ENCODE measurements around the gene SHISA7.

SHISA7 gene

DNA sequence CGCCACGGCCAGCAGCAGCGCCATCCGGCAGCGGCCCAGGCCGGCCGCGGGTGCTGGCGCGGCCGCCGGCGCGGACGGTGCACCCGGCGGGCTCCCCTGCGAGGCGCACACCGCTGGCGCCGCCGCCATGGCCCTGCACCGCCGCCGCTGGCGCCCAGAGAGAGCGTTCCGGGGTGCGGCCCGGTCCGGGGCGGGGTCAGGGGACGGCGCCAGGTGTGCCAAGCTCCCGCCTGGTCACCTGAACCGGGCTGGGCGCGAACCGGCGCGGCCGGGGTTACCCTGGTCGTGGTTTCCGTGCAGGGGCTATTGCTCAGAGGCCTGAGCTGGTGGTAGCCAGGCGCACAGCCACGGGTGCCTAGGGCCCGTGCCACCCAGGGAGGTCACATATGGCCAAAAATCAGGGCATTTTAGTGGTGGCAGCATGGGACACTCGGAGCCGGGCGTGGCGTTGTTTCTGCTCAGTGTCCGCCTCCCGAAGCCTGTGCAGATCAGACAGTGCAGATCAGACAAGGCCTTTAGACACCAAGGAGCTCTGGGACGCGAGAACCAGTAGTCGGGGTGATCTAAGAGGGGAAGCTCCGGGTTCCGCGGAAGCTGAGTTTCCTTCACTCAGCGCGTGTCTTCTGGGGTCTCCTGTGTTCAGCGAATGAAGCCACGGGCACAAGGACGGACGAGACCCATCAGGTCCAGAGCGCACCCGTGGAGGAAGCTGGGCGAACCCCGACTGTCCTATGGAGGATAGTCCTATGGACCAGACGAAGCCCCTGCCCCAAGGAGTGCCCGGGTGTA, 58.8 kb downstream of the SHISA7 start, which contains the start of gene TMEM238:
Gene TMEM238 (minus strand): TSS at position 162 of the 789 bp plus-strand sequence. CDS start 33 bp downstream, at position 129.
- TF ChIP-seq ZNF473 (tag by site-specific recombination; IDR thresholded peaks at IDR 0.05) (no peak), ZNF16 (tag by site-specific recombination; IDR thresholded peaks at IDR 0.05; ENCODE audit: low read depth) (no peak), ZNF626 (tag by site-specific recombination; IDR thresholded peaks at IDR 0.05) (no peak), ZNF426 (tag by site-specific recombination; IDR thresholded peaks at IDR 0.05) (no peak), ZNF324 (tag by site-specific recombination; IDR thresholded peaks at IDR 0.05) (no peak), OVOL3 (tag by site-specific recombination; IDR thresholded peaks at IDR 0.05) (no peak), ZNF76 (tag by site-specific recombination; IDR thresholded peaks at IDR 0.05; ENCODE audit: borderline replicate concordance, low read depth) (no peak), GLIS2 (tag by site-specific recombination; IDR thresholded peaks at IDR 0.05) (no peak), ZNF311 (tag by site-specific recombination; IDR thresholded peaks at IDR 0.05; ENCODE audit: borderline replicate concordance) (no peak), KLF7 (tag by site-specific recombination; IDR thresholded peaks at IDR 0.05; ENCODE audit: borderline replicate concordance) (no peak), SCRT2 (tag by site-specific recombination; IDR thresholded peaks at IDR 0.05) (no peak), GLI4 (tag by site-specific recombination; IDR thresholded peaks at IDR 0.05) (no peak), ZNF223 (tag by site-specific recombination; IDR thresholded peaks at IDR 0.05) (no peak), ZNF529 (tag by site-specific recombination; IDR thresholded peaks at IDR 0.05; ENCODE audit: insufficient replicate concordance) (no peak), ZNF394 (tag by site-specific recombination; IDR thresholded peaks at IDR 0.05; ENCODE audit: borderline replicate concordance) (no peak), SP2 (tag by site-specific recombination; IDR thresholded peaks at IDR 0.05) (no peak), ZNF302 (tag by site-specific recombination; IDR thresholded peaks at IDR 0.05; ENCODE audit: low read depth) (no peak)
- H3K27ac ChIP-seq (ENCODE audit: extremely low read depth, low read depth, low read length) = peak within 1 kb of the TSS; percentile 84
- CTCF ChIA-PET = interaction anchor here (0.6 to 3.2 kb wide), 9 partner anchors 56 to 323 kb away, joined by 3 to 23 read pairs (median 3); no protein-coding TSS in a partner anchor
- no peaks in the 10 kb centered on the region for H3K9me3 ChIP-seq (ENCODE audit: control insufficient read depth, insufficient read depth, low read depth, low read length)
- POLR2A ChIA-PET = interaction anchor here (0.6 to 7.3 kb wide), 12 partner anchors 12 to 304 kb away, joined by 3 to 62 read pairs (median 4); partner anchors contain the start of genes FIZ1, ISOC2, KMT5C and UBE2S
- peak within 1 kb of the TSS; percentile 66 for H3K4me3 ChIP-seq (ENCODE audit: low read depth, low read length)
- peaks cover 18% of the 10 kb centered on the region for H3K4me1 ChIP-seq (ENCODE audit: control insufficient read depth, insufficient read depth, low read length)
- peaks cover 8 to 31% of the 10 kb centered on the region in 2 experiments; a peak in 2 of 3 replicates for H3K36me3 ChIP-seq (ENCODE audit: control insufficient read depth in 2 of 2, insufficient read depth in 1 of 2, low read length in 2 of 2)

DNA sequence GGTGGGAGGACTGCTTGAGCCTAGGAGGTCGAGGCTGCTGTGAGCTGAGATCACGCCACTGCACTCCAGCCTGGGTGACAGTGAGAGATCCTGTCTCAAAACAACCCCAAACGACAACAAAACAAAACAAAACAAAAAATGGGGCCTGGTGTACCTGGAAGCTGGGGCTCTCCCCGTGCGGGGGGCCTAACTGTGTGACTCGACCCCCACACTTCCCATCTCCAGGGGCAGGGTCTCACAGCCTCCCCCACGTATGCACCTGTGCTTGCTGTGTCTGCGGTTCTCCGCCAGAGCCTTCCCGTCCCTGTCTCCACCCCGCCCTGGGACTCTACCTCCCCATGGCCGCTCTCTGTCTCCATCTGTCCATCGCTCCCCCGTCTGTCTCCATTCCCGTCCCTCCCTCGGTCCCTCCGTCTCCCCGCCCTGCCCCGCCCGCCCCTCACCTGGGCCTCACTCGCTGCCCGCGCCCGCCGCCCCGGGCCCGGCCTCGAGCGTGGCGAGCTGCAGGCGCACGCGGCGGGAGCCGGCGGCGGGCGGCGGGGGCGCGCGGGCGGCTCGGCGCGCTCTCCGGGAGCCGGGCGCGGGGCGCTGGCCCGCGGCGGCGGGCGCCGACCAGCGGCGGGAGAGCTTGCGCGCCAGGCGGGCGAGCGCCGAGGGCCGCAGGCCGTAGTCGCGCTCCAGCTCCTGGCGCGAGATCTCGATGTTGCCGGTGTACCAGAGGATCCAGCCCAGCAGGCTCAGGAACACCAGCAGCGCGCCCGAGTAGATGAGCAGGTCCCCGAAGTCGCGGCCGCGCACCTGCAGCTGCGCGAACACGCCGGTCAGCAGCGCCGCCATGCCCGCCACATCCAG, 59.6 kb downstream of the SHISA7 start:
- H3K36me3 ChIP-seq (ENCODE audit: control insufficient read depth in 2 of 2, insufficient read depth in 1 of 2, low read length in 2 of 2) = peaks cover 3 to 23% of the 10 kb centered on the region in 2 experiments; a peak in 2 of 3 replicates
- H3K4me1 ChIP-seq (ENCODE audit: control insufficient read depth, insufficient read depth, low read length) = peaks cover 15% of the 10 kb centered on the region
- ChIA-PET POLR2A (interaction anchor here (0.6 to 2.0 kb wide), 8 partner anchors 11 to 241 kb away, joined by 3 to 15 read pairs (median 4); partner anchors contain the start of genes KMT5C, UBE2S and ZNF784), CTCF (interaction anchor here (0.6 to 3.2 kb wide), 9 partner anchors 56 to 295 kb away, joined by 3 to 23 read pairs (median 4); no protein-coding TSS in a partner anchor)
- no peaks in the 10 kb centered on the region for H3K9me3 ChIP-seq (ENCODE audit: control insufficient read depth, insufficient read depth, low read depth, low read length)
- H3K27ac ChIP-seq (ENCODE audit: extremely low read depth, low read depth, low read length) = no peak overlapping the region; the same call in 1 of the 2 replicates
- peak overlapping the region; percentile 25 for H3K4me3 ChIP-seq (ENCODE audit: low read depth, low read length)
- TF ChIP-seq FEZF1 (tag by site-specific recombination; IDR thresholded peaks at IDR 0.05) (no peak), ZNF777 (tag by site-specific recombination; IDR thresholded peaks at IDR 0.05; ENCODE audit: borderline replicate concordance) (no peak), ZNF292 (tag by site-specific recombination; IDR thresholded peaks at IDR 0.05; ENCODE audit: borderline replicate concordance, low read depth) (no peak), ZNF501 (tag by site-specific recombination; IDR thresholded peaks at IDR 0.05) (no peak), ZNF585B (tag by site-specific recombination; IDR thresholded peaks at IDR 0.05) (no peak), KLF7 (tag by site-specific recombination; IDR thresholded peaks at IDR 0.05; ENCODE audit: borderline replicate concordance) (no peak), ZFP69B (tag by site-specific recombination; IDR thresholded peaks at IDR 0.05) (no peak), ZNF2 (tag by site-specific recombination; IDR thresholded peaks at IDR 0.05) (no peak), ZNF174 (tag by site-specific recombination; IDR thresholded peaks at IDR 0.05) (no peak), ZNF155 (tag by site-specific recombination; IDR thresholded peaks at IDR 0.05) (no peak)
- TF ChIP-seq, protein P1, sequence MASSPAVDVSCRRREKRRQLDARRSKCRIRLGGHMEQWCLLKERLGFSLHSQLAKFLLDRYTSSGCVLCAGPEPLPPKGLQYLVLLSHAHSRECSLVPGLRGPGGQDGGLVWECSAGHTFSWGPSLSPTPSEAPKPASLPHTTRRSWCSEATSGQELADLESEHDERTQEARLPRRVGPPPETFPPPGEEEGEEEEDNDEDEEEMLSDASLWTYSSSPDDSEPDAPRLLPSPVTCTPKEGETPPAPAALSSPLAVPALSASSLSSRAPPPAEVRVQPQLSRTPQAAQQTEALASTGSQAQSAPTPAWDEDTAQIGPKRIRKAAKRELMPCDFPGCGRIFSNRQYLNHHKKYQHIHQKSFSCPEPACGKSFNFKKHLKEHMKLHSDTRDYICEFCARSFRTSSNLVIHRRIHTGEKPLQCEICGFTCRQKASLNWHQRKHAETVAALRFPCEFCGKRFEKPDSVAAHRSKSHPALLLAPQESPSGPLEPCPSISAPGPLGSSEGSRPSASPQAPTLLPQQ (tag by site-specific recombination; IDR thresholded peaks at IDR 0.05) = no peak
- TF ChIP-seq, protein P2, sequence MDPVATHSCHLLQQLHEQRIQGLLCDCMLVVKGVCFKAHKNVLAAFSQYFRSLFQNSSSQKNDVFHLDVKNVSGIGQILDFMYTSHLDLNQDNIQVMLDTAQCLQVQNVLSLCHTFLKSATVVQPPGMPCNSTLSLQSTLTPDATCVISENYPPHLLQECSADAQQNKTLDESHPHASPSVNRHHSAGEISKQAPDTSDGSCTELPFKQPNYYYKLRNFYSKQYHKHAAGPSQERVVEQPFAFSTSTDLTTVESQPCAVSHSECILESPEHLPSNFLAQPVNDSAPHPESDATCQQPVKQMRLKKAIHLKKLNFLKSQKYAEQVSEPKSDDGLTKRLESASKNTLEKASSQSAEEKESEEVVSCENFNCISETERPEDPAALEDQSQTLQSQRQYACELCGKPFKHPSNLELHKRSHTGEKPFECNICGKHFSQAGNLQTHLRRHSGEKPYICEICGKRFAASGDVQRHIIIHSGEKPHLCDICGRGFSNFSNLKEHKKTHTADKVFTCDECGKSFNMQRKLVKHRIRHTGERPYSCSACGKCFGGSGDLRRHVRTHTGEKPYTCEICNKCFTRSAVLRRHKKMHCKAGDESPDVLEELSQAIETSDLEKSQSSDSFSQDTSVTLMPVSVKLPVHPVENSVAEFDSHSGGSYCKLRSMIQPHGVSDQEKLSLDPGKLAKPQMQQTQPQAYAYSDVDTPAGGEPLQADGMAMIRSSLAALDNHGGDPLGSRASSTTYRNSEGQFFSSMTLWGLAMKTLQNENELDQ (tag by site-specific recombination; IDR thresholded peaks at IDR 0.05; ENCODE audit: low read depth) = no peak
